Esophagus muscularis mucosa (tissue), 4 donors: ENCODE results near the gene ACTR6. TPM values are rescaled to one million over a fixed set of nuclear protein-coding genes. Genes with fewer than 3 reads are reported as not detected.

Experiments used
- DNase-seq: peaks from one replicate; pipeline ENCODE4 v3.0.0-alpha.2; 2017; ENCODE audit errors: extremely low spot score
- H3K27ac ChIP-seq, 4 donors: fragments of 200-600 bp; sonication (generic); replicated peaks in 1 of 4; 1 replicate in 3 of 4; 2 replicates in 1 of 4; pipeline ENCODE4 v1.5.1; 2016 to 2019; ENCODE audit warnings: mild to moderate bottlenecking in 1 of 4
- H3K27me3 ChIP-seq, 4 donors: fragments of 200-600 bp; sonication (generic); one replicate each; pipeline versions ENCODE4 v1.5.1 to v1.6.0; 2016 to 2019
- H3K36me3 ChIP-seq, 4 donors: fragments of 200-600 bp; sonication (generic); one replicate each; pipeline ENCODE4 v1.5.1; 2016 to 2019
- H3K4me1 ChIP-seq, 4 donors: fragments of 200-600 bp; sonication (generic); one replicate each; pipeline ENCODE4 v1.5.1; 2016 to 2019
- H3K4me3 ChIP-seq, 4 donors: fragments of 200-600 bp; sonication (generic); 1 replicate in 2 of 4; 2 replicates in 2 of 4; pipeline ENCODE4 v1.5.1; 2016 to 2019; ENCODE audit warnings: mild to moderate bottlenecking in 4 of 4, moderate library complexity in 1 of 4
- H3K9me3 ChIP-seq, 4 donors: fragments of 200-600 bp; sonication (generic); 1 replicate in 3 of 4; 2 replicates in 1 of 4; pipeline ENCODE4 v1.5.1; 2016 to 2019
- EP300 ChIP-seq: sonication (generic); formaldehyde crosslinking; IDR thresholded peaks from one replicate; pipeline ENCODE4 v1.6.1; 2017; ENCODE audit warnings: antibody characterized with exemption
- POLR2A ChIP-seq: fragments of 450-650 bp; IDR thresholded peaks from one replicate; pipeline ENCODE4 v1.6.1; 2017; ENCODE audit warnings: antibody characterized with exemption, moderate library complexity, mild to moderate bottlenecking, low read depth
- POLR2AphosphoS5 ChIP-seq, 2 donors: sonication (generic); formaldehyde crosslinking; IDR thresholded peaks; one replicate each; pipeline ENCODE4 v1.6.1; 2017; ENCODE audit warnings: antibody characterized with exemption in 2 of 2
- WGBS: methylation state at CpG from one replicate; pipeline ENCODE4 v1.1.5; 2018; 5-methylcytosine and 5-hydroxymethylcytosine counted together
- intact Hi-C: fragments of 100-400 bp; cut with DNase I; formaldehyde crosslinking; loops from one replicate; pipeline ENCODE4 v1.15.1; 2023
- total RNA-seq, 4 donors: library from RNA; depleted of rRNA; stranded (reverse); fragments of >200 nt; gene quantifications; one replicate each; pipeline versions ENCODE4 v1.1.0 to v1.2.1, GENCODE V29; 2016
- TF ChIP-seq, protein P1 (sequence below), 3 experiments: fragments of 200-600 bp in 2 of 3; fragments of 450-650 bp in 1 of 3; sonication (generic) in 2 of 3; IDR thresholded peaks; one replicate each; pipeline ENCODE4 v1.5.1; 2017 to 2019; ENCODE audit warnings: antibody characterized with exemption in 3 of 3, mild to moderate bottlenecking in 2 of 3, moderate library complexity in 1 of 3

Gene ACTR6
- total RNA-seq, 4 donors from 2014 or later, result 9.6 to 14.2 (median 13.3) TPM

DNA sequence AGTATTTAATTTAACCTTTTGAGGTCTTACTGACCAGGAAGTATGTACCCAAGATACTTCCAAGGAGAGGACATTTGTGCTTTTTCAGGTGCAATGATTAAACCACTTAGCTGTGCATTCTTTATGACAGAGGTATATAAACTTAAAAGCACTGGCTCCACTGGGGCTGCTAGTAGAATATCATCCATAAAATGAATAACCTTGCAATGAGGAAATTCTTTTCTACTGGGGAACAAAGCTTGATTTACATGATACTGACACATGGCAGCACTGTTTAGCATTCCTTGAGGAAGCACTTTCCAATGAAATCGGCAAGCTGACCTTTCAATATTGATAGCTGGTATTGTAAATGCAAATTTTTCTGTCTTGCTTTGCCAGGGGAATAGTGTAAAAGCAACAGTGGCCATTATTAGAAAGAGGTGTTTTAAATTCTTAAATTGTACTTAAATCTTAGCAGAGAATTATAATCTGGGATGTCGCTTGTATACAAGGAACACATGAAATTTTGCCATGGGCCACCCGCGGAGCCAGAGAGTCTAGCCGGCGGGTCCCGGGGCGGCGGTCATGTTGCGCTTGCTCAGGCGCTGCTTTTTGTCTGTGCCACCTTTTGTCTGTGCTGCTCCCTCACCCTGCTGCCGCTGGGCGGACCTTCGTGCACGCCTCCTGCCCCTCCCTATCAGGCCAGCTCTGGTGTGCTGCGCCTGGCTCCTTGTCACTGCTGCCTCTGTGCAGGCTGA, 37.0 kb upstream of the ACTR6 start:
- Histone ChIP-seq H3K4me3 (peak overlapping the region; percentile 32 to 48 (median 32)), H3K27ac (peak overlapping the region in 1 of 4 donors; percentile 30), H3K36me3 (no peaks in the 10 kb centered on the region), H3K9me3 (no peaks in the 10 kb centered on the region), H3K4me1 (peaks cover 12 to 14% (median 13%) of the 10 kb centered on the region in 4 donors), H3K27me3 (no peaks in the 10 kb centered on the region)
- TF ChIP-seq POLR2AphosphoS5 (IDR thresholded peaks at IDR 0.05) (peak; percentile 48 to 71), EP300 (no peak)
- TF ChIP-seq, protein P1, sequence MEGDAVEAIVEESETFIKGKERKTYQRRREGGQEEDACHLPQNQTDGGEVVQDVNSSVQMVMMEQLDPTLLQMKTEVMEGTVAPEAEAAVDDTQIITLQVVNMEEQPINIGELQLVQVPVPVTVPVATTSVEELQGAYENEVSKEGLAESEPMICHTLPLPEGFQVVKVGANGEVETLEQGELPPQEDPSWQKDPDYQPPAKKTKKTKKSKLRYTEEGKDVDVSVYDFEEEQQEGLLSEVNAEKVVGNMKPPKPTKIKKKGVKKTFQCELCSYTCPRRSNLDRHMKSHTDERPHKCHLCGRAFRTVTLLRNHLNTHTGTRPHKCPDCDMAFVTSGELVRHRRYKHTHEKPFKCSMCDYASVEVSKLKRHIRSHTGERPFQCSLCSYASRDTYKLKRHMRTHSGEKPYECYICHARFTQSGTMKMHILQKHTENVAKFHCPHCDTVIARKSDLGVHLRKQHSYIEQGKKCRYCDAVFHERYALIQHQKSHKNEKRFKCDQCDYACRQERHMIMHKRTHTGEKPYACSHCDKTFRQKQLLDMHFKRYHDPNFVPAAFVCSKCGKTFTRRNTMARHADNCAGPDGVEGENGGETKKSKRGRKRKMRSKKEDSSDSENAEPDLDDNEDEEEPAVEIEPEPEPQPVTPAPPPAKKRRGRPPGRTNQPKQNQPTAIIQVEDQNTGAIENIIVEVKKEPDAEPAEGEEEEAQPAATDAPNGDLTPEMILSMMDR (IDR thresholded peaks at IDR 0.05), result peak in 2 of 3 experiments; percentile 12 to 40
- intact Hi-C loops, result no loop called here
- no peak for DNase-seq
- WGBS, result 12% methylated on average over 13 of the region's 16 CpGs

DNA sequence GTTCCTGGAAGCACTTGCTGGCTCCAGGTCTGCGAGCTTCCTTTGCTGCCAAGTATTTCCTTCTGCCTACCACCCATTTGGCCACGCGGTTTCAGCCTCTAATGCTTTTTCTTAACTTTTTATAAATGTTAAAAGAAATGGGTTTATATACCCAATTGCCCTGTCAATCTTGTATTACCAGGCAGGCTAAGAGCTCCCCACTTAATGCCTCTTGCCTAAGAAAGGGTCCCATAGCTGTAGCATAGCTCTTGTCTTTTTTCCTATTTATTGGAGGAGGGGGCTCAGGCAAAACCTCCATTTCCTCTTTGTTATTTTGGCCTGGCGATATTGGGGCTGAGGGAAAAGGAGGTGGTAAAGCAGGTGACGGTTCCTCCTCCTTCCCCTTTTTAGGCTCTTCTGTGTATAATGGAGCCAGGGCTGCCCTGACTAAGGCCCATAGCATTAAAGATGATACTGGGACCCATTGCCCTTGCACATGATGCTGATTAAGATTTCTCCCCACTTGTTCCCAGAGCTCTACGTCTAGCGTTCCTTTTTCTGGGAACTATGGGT, 36.4 kb upstream of the ACTR6 start:
- Histone ChIP-seq H3K9me3 (no peaks in the 10 kb centered on the region), H3K4me3 (peak overlapping the region; percentile 32 to 48 (median 32)), H3K36me3 (no peaks in the 10 kb centered on the region), H3K27ac (peak overlapping the region in 1 of 4 donors; percentile 30), H3K4me1 (peaks cover 12 to 14% (median 13%) of the 10 kb centered on the region in 4 donors), H3K27me3 (no peaks in the 10 kb centered on the region)
- TF ChIP-seq, protein P1 (IDR thresholded peaks at IDR 0.05), result no peak
- TF ChIP-seq POLR2A (no peak), POLR2AphosphoS5 (IDR thresholded peaks at IDR 0.05) (no peak), EP300 (no peak)
- WGBS, result 43% methylated on average over 7 of the region's 7 CpGs
- DNase-seq, result no peak
- intact Hi-C loops, result no loop called here

DNA sequence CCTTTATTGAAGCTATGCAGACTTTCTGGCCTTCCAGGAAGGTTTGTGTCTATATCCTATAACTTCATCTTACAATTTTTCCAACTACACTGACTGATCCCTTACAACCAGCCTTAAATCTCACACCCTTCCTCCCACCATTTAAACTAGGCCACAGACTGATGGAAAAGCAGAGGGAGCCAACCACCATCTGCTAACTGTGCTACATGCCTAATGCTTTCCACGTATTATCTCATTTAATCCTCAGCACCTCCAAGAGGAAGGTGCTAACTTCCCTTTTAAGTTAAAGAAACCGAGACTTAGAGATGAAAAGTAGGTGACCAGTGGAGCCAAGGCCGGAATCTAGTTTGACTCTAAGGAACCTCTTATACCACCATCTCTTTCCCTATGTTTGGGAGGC, 35.3 kb upstream of the ACTR6 start:
- Histone ChIP-seq H3K4me3 (no peak overlapping the region), H3K9me3 (no peaks in the 10 kb centered on the region), H3K4me1 (peaks cover 12 to 17% (median 16%) of the 10 kb centered on the region in 4 donors), H3K27me3 (no peaks in the 10 kb centered on the region), H3K36me3 (no peaks in the 10 kb centered on the region), H3K27ac (no peak overlapping the region)
- no peak for TF ChIP-seq POLR2AphosphoS5 (IDR thresholded peaks at IDR 0.05)
- no peak for TF ChIP-seq POLR2A
- no peak for TF ChIP-seq EP300
- TF ChIP-seq, protein P1 (IDR thresholded peaks at IDR 0.05), result no peak
- 97% methylated on average over 3 of the region's 3 CpGs for WGBS
- intact Hi-C loops, result no loop called here
- no peak for DNase-seq

DNA sequence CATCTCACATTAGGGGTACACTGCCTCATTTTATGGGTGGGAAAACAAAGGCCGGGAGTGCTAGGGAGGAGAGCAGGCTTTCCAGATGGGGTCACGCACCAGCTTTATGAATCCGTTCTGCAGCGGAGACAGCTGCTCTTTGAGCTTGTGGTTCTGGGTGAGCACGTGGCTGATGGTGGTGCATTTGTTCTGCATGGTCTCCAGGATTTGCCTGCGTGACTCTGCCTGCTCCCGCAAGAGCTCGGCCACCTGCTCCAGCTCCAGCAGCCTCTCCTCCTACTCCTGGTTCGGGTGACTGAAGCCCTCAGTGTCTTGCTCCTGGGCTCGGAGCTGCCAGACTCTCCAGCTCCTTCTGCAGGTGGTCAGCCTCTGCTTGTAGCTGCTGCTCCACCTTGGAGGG, 34.4 kb upstream of the ACTR6 start:
- WGBS, result 90% methylated on average over 10 of the region's 10 CpGs
- intact Hi-C loops, result no loop called here
- no peaks in the 10 kb centered on the region for H3K36me3 ChIP-seq
- H3K27ac ChIP-seq, result no peak overlapping the region
- no peak overlapping the region for H3K4me3 ChIP-seq
- TF ChIP-seq POLR2AphosphoS5 (IDR thresholded peaks at IDR 0.05) (no peak), EP300 (no peak)
- no peaks in the 10 kb centered on the region for H3K9me3 ChIP-seq
- H3K4me1 ChIP-seq, result peaks cover 12 to 25% (median 25%) of the 10 kb centered on the region in 4 donors
- no peak for DNase-seq
- no peaks in the 10 kb centered on the region for H3K27me3 ChIP-seq

DNA sequence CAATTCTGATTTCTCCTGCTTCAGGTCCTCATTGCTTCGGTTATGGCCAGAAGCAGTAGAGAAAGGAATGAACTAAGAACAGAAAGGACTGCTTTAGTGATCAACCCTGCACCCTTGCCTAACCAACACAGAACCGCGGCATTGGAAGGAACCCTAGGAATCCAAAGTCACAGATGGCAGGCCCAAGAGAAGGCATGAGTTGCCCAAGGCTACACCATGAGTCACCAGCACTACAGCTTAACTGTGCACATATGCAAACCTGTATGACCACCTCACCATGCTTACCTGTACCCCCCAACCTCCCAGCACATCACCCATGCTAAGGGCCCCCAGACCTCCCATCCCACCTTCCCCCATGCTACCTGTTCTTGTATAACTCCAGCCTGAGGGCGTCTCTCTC, 32.1 kb upstream of the ACTR6 start:
- no peak overlapping the region for H3K4me3 ChIP-seq
- intact Hi-C loops, result no loop called here
- H3K27me3 ChIP-seq, result no peaks in the 10 kb centered on the region
- DNase-seq, result no peak
- TF ChIP-seq EP300 (no peak), POLR2AphosphoS5 (IDR thresholded peaks at IDR 0.05) (no peak), POLR2A (no peak)
- TF ChIP-seq, protein P1 (IDR thresholded peaks at IDR 0.05), result no peak
- H3K9me3 ChIP-seq, result no peaks in the 10 kb centered on the region
- no peak overlapping the region for H3K27ac ChIP-seq
- H3K4me1 ChIP-seq, result peaks cover 11 to 29% (median 23%) of the 10 kb centered on the region in 4 donors
- WGBS, result 96% methylated on average over 3 of the region's 4 CpGs
- peaks cover 0 to 5% (median 0%) of the 10 kb centered on the region in 4 donors for H3K36me3 ChIP-seq
